CD14-positive monocyte (primary cell): ENCODE data around the gene FRMD4A. TPM values are rescaled to one million over a fixed set of nuclear protein-coding genes. Genes with fewer than 3 reads are reported as not detected.

Source experiments
- DNase-seq, 3 donors: peaks; one replicate each; pipeline ENCODE4 v3.0.0-alpha.2; 2011 to 2022
- H2AFZ ChIP-seq: 2 replicates; pipeline ENCODE4 v1.6.0; 2012; ENCODE audit warnings: mild to moderate bottlenecking, low read depth, low read length, inconsistent platforms; ENCODE audit not compliant: insufficient read depth, poor library complexity, severe bottlenecking
- H3K27ac ChIP-seq, 2 donors: 1 replicate in 1 of 2; 2 replicates in 1 of 2; pipeline ENCODE4 v1.5.1; 2012 to 2013; ENCODE audit warnings: low read length in 2 of 2, control low read depth in 1 of 2, inconsistent platforms in 1 of 2, low read depth in 1 of 2, mild to moderate bottlenecking in 1 of 2
- H3K27me3 ChIP-seq, 2 donors: one replicate each; pipeline versions ENCODE4 v1.6.0 to v1.6.1; 2011 to 2013; ENCODE audit warnings: low read length in 2 of 2; ENCODE audit not compliant: control insufficient read depth in 2 of 2, insufficient read depth in 2 of 2
- H3K36me3 ChIP-seq, 2 donors: replicated peaks in 1 of 2; 1 replicate in 1 of 2; 2 replicates in 1 of 2; pipeline versions ENCODE4 v1.5.1 to v1.6.1; 2012 to 2013; ENCODE audit warnings: low read length in 2 of 2, control low read depth in 1 of 2, inconsistent platforms in 1 of 2, mild to moderate bottlenecking in 1 of 2; ENCODE audit not compliant: insufficient read depth in 2 of 2, control insufficient read depth in 1 of 2
- H3K4me1 ChIP-seq, 2 donors: 1 replicate in 1 of 2; 2 replicates in 1 of 2; pipeline versions ENCODE4 v1.5.1 to v1.6.1; 2012 to 2013; ENCODE audit warnings: low read length in 2 of 2, control low read depth in 1 of 2, inconsistent platforms in 1 of 2, mild to moderate bottlenecking in 1 of 2, moderate library complexity in 1 of 2; ENCODE audit not compliant: insufficient read depth in 2 of 2, control insufficient read depth in 1 of 2
- H3K4me2 ChIP-seq: replicated peaks from 2 replicates; pipeline ENCODE3; 2012; ENCODE audit warnings: low read length, moderate library complexity, mild to moderate bottlenecking; ENCODE audit not compliant: poor library complexity, severe bottlenecking; ENCODE audit errors: extremely low read depth
- H3K4me3 ChIP-seq, 3 experiments: fragments of 200-600 bp in 1 of 3; sonication (generic) in 1 of 3; replicated peaks in 1 of 3; 1 replicate in 2 of 3; 2 replicates in 1 of 3; pipeline ENCODE4 v1.5.1; 2011 to 2013; ENCODE audit warnings: low read length in 3 of 3, mild to moderate bottlenecking in 3 of 3, control low read depth in 2 of 3, low read depth in 2 of 3, inconsistent platforms in 1 of 3, moderate library complexity in 1 of 3
- H3K79me2 ChIP-seq: 2 replicates; pipeline ENCODE4 v1.6.0; 2012; ENCODE audit warnings: mild to moderate bottlenecking, control low read depth, inconsistent platforms, low read length, moderate library complexity; ENCODE audit not compliant: insufficient read depth
- H3K9ac ChIP-seq: 2 replicates; pipeline ENCODE4 v1.6.0; 2017; ENCODE audit warnings: low read length, mild to moderate bottlenecking; ENCODE audit not compliant: insufficient read depth, poor library complexity, severe bottlenecking
- H3K9me3 ChIP-seq, 2 donors: replicated peaks in 1 of 2; 1 replicate in 1 of 2; 2 replicates in 1 of 2; pipeline versions ENCODE4 v1.5.1 to v1.6.1; 2012 to 2013; ENCODE audit warnings: low read length in 2 of 2, control low read depth in 1 of 2; ENCODE audit not compliant: control insufficient read depth in 1 of 2, insufficient read depth in 1 of 2
- H4K20me1 ChIP-seq: 2 replicates; pipeline ENCODE4 v1.6.0; 2012; ENCODE audit warnings: mild to moderate bottlenecking, low read length, control low read depth, moderate library complexity; ENCODE audit not compliant: insufficient read depth
- H3K27ac Mint-ChIP-seq, 7 donors: one replicate each; pipeline ENCODE4 v1.8.0; 2020; ENCODE audit warnings: mild to moderate bottlenecking in 7 of 7, mixed read lengths in 7 of 7, moderate library complexity in 6 of 7, inconsistent platforms in 2 of 7
- H3K27me3 Mint-ChIP-seq, 3 donors: one replicate each; pipeline ENCODE4 v1.8.0; 2021 to 2022; ENCODE audit warnings: low read depth in 3 of 3, mild to moderate bottlenecking in 3 of 3, mixed read lengths in 3 of 3, moderate library complexity in 3 of 3, inconsistent platforms in 1 of 3
- H3K36me3 Mint-ChIP-seq, 2 donors: one replicate each; pipeline ENCODE4 v1.8.0; 2020; ENCODE audit warnings: mixed read lengths in 2 of 2, inconsistent platforms in 1 of 2, mild to moderate bottlenecking in 1 of 2
- H3K4me1 Mint-ChIP-seq: one replicate; pipeline ENCODE4 v1.8.0; 2020; ENCODE audit warnings: mild to moderate bottlenecking, mixed read lengths
- H3K4me3 Mint-ChIP-seq, 2 donors: one replicate each; pipeline ENCODE4 v1.8.0; 2020; ENCODE audit warnings: mild to moderate bottlenecking in 2 of 2, mixed read lengths in 2 of 2, moderate library complexity in 1 of 2
- H3K9me3 Mint-ChIP-seq, 7 donors: one replicate each; pipeline ENCODE4 v1.8.0; 2020 to 2022; ENCODE audit warnings: mixed read lengths in 7 of 7, mild to moderate bottlenecking in 6 of 7, moderate library complexity in 6 of 7, inconsistent platforms in 2 of 7
- WGBS: methylation state at CpG from one replicate; pipeline ENCODE4 v1.1.5; 2013; ENCODE audit warnings: missing lambda C conversion rate; ENCODE audit not compliant: insufficient coverage; 5-methylcytosine and 5-hydroxymethylcytosine counted together
- intact Hi-C, 2 donors: fragments of 100-400 bp; cut with micrococcal nuclease; formaldehyde crosslinking; loops; one replicate each; pipeline versions ENCODE4 v1.15.0 to v1.15.1; 2023
- polyA plus RNA-seq, 3 donors: library from polyadenylated mRNA; depleted of rRNA in 1 of 3; unstranded in 2 of 3; stranded (reverse) in 1 of 3; fragments of 300-500 nt in 2 of 3; fragments of >200 nt in 1 of 3; fragmentation: Illumina TruSeq in 2 of 3; gene quantifications; 1 replicate in 2 of 3; 2 replicates in 1 of 3; pipeline ENCODE4 v1.2.3, GENCODE V29; 2012 to 2021
- TF ChIP-seq, protein P1 (sequence below): fragments of 200-600 bp; IDR thresholded peaks from one replicate; pipeline ENCODE4 v1.8.0; 2022; ENCODE audit warnings: antibody characterized with exemption, mild to moderate bottlenecking

Gene FRMD4A
- polyA plus RNA-seq, 3 donors, result 0.12 TPM; not detected in 2

DNA sequence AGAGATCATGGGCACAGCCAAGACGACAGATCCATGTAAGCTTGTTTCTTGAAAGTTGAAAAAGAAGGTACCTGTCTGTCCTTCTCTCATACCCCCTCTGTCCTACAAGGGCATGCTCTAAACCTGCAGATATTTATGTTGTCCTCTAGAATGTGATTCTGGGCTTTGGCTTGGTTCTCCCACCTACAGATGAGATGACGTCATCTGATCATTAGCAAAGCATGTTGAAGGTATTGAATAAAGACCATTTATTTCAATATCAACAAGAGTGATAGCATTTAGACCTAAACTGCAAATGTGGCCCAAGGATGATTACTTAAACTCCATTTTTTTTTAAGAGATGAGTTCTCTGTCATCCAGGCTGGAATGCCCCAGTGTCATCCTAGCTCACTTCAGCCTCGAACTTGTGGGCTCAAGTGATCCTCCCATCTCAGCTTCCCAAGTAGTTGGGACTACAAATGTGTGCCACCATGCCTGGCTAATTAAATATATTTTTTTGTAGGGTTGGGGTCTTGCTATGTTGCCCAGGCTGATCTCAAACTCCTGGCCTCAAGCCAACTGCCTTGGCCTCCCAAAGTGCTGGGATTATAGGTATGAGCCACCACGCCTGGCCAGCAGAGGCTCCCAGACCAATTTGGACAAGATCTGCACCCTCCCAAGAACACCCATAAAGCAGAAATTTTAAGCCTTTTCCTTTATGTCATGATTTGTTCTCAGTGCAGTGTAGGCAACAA, 559.8 kb downstream of the FRMD4A start:
- H3K9ac ChIP-seq, result no peak overlapping the region
- peaks cover 3 to 16% (median 13%) of the 10 kb centered on the region in 3 donors for H3K27me3 Mint-ChIP-seq
- no CpG with 5 or more reads among the region's 4 CpGs for WGBS
- intact Hi-C loops, result loop anchor here in 1 of 2 donors (10.0 kb wide), 1 partner anchor 396 kb away; no protein-coding TSS in a partner anchor
- no peaks in the 10 kb centered on the region for H3K79me2 ChIP-seq
- H3K4me1 Mint-ChIP-seq, result peaks cover 20% of the 10 kb centered on the region
- H3K36me3 Mint-ChIP-seq, result no peaks in the 10 kb centered on the region
- no peak for DNase-seq
- no peaks in the 10 kb centered on the region for H3K36me3 ChIP-seq
- no peak overlapping the region for H3K4me3 Mint-ChIP-seq
- H4K20me1 ChIP-seq, result no peaks in the 10 kb centered on the region
- peaks cover 0 to 4% (median 0%) of the 10 kb centered on the region in 7 donors for H3K9me3 Mint-ChIP-seq
- H3K27ac Mint-ChIP-seq, result peak overlapping the region in 1 of 7 donors; percentile 32
- H2AFZ ChIP-seq, result no peak overlapping the region
- no peaks in the 10 kb centered on the region for H3K9me3 ChIP-seq
- H3K4me3 ChIP-seq, result no peak overlapping the region
- H3K4me2 ChIP-seq, result no peak overlapping the region
- peaks cover 6 to 9% of the 10 kb centered on the region in 2 donors for H3K4me1 ChIP-seq
- H3K27ac ChIP-seq, result no peak overlapping the region
- TF ChIP-seq, protein P1, sequence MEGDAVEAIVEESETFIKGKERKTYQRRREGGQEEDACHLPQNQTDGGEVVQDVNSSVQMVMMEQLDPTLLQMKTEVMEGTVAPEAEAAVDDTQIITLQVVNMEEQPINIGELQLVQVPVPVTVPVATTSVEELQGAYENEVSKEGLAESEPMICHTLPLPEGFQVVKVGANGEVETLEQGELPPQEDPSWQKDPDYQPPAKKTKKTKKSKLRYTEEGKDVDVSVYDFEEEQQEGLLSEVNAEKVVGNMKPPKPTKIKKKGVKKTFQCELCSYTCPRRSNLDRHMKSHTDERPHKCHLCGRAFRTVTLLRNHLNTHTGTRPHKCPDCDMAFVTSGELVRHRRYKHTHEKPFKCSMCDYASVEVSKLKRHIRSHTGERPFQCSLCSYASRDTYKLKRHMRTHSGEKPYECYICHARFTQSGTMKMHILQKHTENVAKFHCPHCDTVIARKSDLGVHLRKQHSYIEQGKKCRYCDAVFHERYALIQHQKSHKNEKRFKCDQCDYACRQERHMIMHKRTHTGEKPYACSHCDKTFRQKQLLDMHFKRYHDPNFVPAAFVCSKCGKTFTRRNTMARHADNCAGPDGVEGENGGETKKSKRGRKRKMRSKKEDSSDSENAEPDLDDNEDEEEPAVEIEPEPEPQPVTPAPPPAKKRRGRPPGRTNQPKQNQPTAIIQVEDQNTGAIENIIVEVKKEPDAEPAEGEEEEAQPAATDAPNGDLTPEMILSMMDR, result no peak
- no peaks in the 10 kb centered on the region for H3K27me3 ChIP-seq

DNA sequence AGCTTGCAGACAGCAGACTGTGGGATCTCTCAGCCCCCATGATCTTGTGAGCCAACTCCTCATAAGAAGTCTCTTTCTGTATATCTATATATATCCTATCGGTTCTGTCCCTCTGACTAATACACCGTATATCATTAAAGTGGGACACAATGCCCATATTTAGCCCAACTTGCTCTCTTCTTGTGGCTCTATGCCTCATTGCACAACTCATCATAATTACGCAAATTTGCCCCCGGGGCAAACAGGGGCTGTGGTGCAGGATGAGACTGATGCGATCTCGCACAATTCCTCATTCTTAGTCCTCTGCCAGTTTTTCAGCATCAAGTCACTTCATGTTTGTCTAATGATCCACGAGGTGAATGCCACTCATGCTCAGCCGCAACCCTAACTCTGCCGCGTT, 560.8 kb downstream of the FRMD4A start:
- 18% methylated on average over 9 of the region's 10 CpGs for WGBS
- Histone ChIP-seq H3K4me2 (no peak overlapping the region), H3K9ac (no peak overlapping the region), H4K20me1 (no peaks in the 10 kb centered on the region), H3K4me1 (peaks cover 6 to 9% of the 10 kb centered on the region in 2 donors), H3K4me3 (no peak overlapping the region), H3K27ac (no peak overlapping the region), H3K36me3 (no peaks in the 10 kb centered on the region), H3K79me2 (no peaks in the 10 kb centered on the region), H2AFZ (peak overlapping the region; percentile 27), H3K9me3 (no peaks in the 10 kb centered on the region), H3K27me3 (no peaks in the 10 kb centered on the region)
- Mint-ChIP-seq H3K27me3 (peaks cover 3 to 14% (median 11%) of the 10 kb centered on the region in 3 donors), H3K36me3 (no peaks in the 10 kb centered on the region), H3K9me3 (peaks cover 0 to 2% (median 0%) of the 10 kb centered on the region in 7 donors), H3K4me1 (peaks cover 20% of the 10 kb centered on the region), H3K27ac (no peak overlapping the region), H3K4me3 (peak overlapping the region in 1 of 2 donors; percentile 59)
- TF ChIP-seq, protein P1, result no peak
- peak in 1 of 3 donors; percentile 19 for DNase-seq
- intact Hi-C loops, result loop anchor here in 1 of 2 donors (10.0 kb wide), 1 partner anchor 395 kb away; no protein-coding TSS in a partner anchor
